Caco-2 (cell line): Measurements from ENCODE around the gene TRAF4. TPM values are rescaled to one million over a fixed set of nuclear protein-coding genes. Genes with fewer than 3 reads are reported as not detected.

ENCODE experiments used
- BruUV-seq: library from RNA; stranded (reverse); fragments of 400-500 nt; replicated peaks from 2 replicates; lab custom pipeline; 2021; lab: Mats Ljungman, UMichigan
- CTCF ChIA-PET: fragments of 300-600 bp; sonication (Branson Sonifier 250); formaldehyde crosslinking; loops from one replicate; lab custom pipeline; 2022; ENCODE audit warnings: antibody characterized with exemption; lab: Charles Lee
- POLR2A ChIA-PET: fragments of 300-600 bp; sonication (Branson Sonifier 250); formaldehyde crosslinking; loops from one replicate; lab custom pipeline; 2022; ENCODE audit warnings: antibody characterized with exemption; lab: Charles Lee
- DNase-seq, 2 experiments: peaks; one replicate each; pipeline versions ENCODE4 v3.0.0 to v3.0.0-alpha.2; 2020 to 2022
- H3K27me3 ChIP-seq: replicated peaks from 2 replicates; pipeline ENCODE4 v1.6.0; 2011; ENCODE audit warnings: low read length; ENCODE audit not compliant: control insufficient read depth, insufficient read depth
- H3K36me3 ChIP-seq: 2 replicates; pipeline ENCODE4 v1.5.1; 2011; ENCODE audit warnings: low read length; ENCODE audit not compliant: control insufficient read depth, insufficient read depth
- H3K4me1 ChIP-seq: fragments of 250-450 bp; sonication (Bioruptor Pico); 2 replicates; pipeline ENCODE4 v1.5.1; 2020; ENCODE audit warnings: mild to moderate bottlenecking
- H3K4me3 ChIP-seq: 2 replicates; pipeline ENCODE4 v1.5.1; 2011; ENCODE audit warnings: low read depth, mild to moderate bottlenecking, control low read depth, low read length
- H3K9me3 ChIP-seq: fragments of 250-450 bp; sonication (Bioruptor Pico); 2 replicates; pipeline ENCODE4 v1.5.1; 2020; ENCODE audit warnings: mild to moderate bottlenecking, moderate library complexity
- H3K27ac Mint-ChIP-seq: one replicate; pipeline ENCODE4 v1.8.0; 2022; ENCODE audit warnings: mixed read lengths; ENCODE audit not compliant: unreplicated experiment
- H3K27me3 Mint-ChIP-seq: one replicate; pipeline ENCODE4 v1.8.0; 2022; ENCODE audit warnings: mixed read lengths; ENCODE audit not compliant: insufficient read depth, unreplicated experiment
- H3K36me3 Mint-ChIP-seq: one replicate; pipeline ENCODE4 v1.8.0; 2022; ENCODE audit warnings: mild to moderate bottlenecking, mixed read lengths; ENCODE audit not compliant: insufficient read depth, unreplicated experiment
- H3K4me1 Mint-ChIP-seq: one replicate; pipeline ENCODE4 v1.8.0; 2022; ENCODE audit warnings: low read depth, mixed read lengths; ENCODE audit not compliant: unreplicated experiment
- H3K4me3 Mint-ChIP-seq: one replicate; pipeline ENCODE4 v1.8.0; 2022; ENCODE audit warnings: mild to moderate bottlenecking, moderate library complexity, mixed read lengths; ENCODE audit not compliant: unreplicated experiment
- H3K9me3 Mint-ChIP-seq: one replicate; pipeline ENCODE4 v1.8.0; 2022; ENCODE audit warnings: mixed read lengths; ENCODE audit not compliant: unreplicated experiment
- CTCF ChIP-seq, 2 experiments: fragments of 200-600 bp in 1 of 2; IDR thresholded peaks; 1 replicate in 1 of 2; 2 replicates in 1 of 2; pipeline versions ENCODE4 v1.5.1 to v1.8.0; 2011 to 2022; ENCODE audit warnings: antibody characterized with exemption in 1 of 2, control low read depth in 1 of 2, inconsistent platforms in 1 of 2, low read depth in 1 of 2, low read length in 1 of 2, mild to moderate bottlenecking in 1 of 2, moderate library complexity in 1 of 2; ENCODE audit not compliant: insufficient read depth in 1 of 2, severe bottlenecking in 1 of 2, unreplicated experiment in 1 of 2
- intact Hi-C: fragments of 100-400 bp; cut with micrococcal nuclease; formaldehyde crosslinking; loops from one replicate; pipeline ENCODE4 v1.10.0; 2022; ENCODE audit not compliant: unreplicated experiment
- total RNA-seq: library from RNA; stranded (reverse); gene quantifications from 2 replicates; pipeline ENCODE4 v1.2.3, GENCODE V29; 2022

TRAF4 gene
- total RNA-seq, 1 experiment from 2014 or later: 140 TPM

- Histone ChIP-seq H3K4me1 (no peaks in the 10 kb centered on the region), H3K9me3 (no peaks in the 10 kb centered on the region), H3K4me3 (no peak overlapping the region), H3K27me3 (no peaks in the 10 kb centered on the region), H3K36me3 (peaks cover 2% of the 10 kb centered on the region)
- Mint-ChIP-seq H3K4me1 (no peaks in the 10 kb centered on the region), H3K4me3 (no peak overlapping the region), H3K9me3 (no peaks in the 10 kb centered on the region), H3K36me3 (peaks cover 69% of the 10 kb centered on the region), H3K27ac (no peak overlapping the region), H3K27me3 (no peaks in the 10 kb centered on the region)
- DNase-seq: no peak
- CTCF ChIA-PET: interaction anchor here (0.5 kb wide), 1 partner anchor 616 kb away, joined by 3 read pairs; no protein-coding TSS in a partner anchor
- intact Hi-C loops: no loop called here
- no TSS peak for BruUV-seq
- no peak for TF ChIP-seq CTCF (IDR thresholded peaks at IDR 0.05; ENCODE audit: insufficient read depth in 1 of 2, low read depth in 1 of 2, low read length in 1 of 2, severe bottlenecking in 1 of 2, unreplicated experiment in 1 of 2)
- POLR2A ChIA-PET: no interaction called here
Observed at GRCh38 chr17:28756049-28756804, 12.4 kb downstream of the TRAF4 start.

- Histone ChIP-seq H3K27me3 (no peaks in the 10 kb centered on the region), H3K4me1 (no peaks in the 10 kb centered on the region), H3K36me3 (peaks cover 3% of the 10 kb centered on the region), H3K4me3 (no peak overlapping the region), H3K9me3 (no peaks in the 10 kb centered on the region)
- no peaks in the 10 kb centered on the region for H3K4me1 Mint-ChIP-seq
- ChIA-PET CTCF (interaction anchor here (0.8 kb wide), 1 partner anchor 9 kb away, joined by 3 read pairs; no protein-coding TSS in a partner anchor), POLR2A (no interaction called here)
- no peaks in the 10 kb centered on the region for H3K27me3 Mint-ChIP-seq
- peaks cover 66% of the 10 kb centered on the region for H3K36me3 Mint-ChIP-seq
- intact Hi-C loops: no loop called here
- BruUV-seq: no TSS peak
- H3K9me3 Mint-ChIP-seq: no peaks in the 10 kb centered on the region
- H3K4me3 Mint-ChIP-seq: no peak overlapping the region
- DNase-seq: no peak
- TF ChIP-seq CTCF (IDR thresholded peaks at IDR 0.05; ENCODE audit: insufficient read depth in 1 of 2, low read depth in 1 of 2, low read length in 1 of 2, severe bottlenecking in 1 of 2, unreplicated experiment in 1 of 2): no peak
- H3K27ac Mint-ChIP-seq: peak overlapping the region; percentile 5
Observed at GRCh38 chr17:28758411-28759121, 14.8 kb downstream of the TRAF4 start.

GRCh38 chr17:28759256-28759865 is 15.6 kb downstream of the TRAF4 start:
- H3K9me3 Mint-ChIP-seq: no peaks in the 10 kb centered on the region
- Histone ChIP-seq H3K4me3 (no peak overlapping the region), H3K4me1 (no peaks in the 10 kb centered on the region), H3K27me3 (no peaks in the 10 kb centered on the region), H3K36me3 (peaks cover 3% of the 10 kb centered on the region), H3K9me3 (no peaks in the 10 kb centered on the region)
- H3K4me3 Mint-ChIP-seq: no peak overlapping the region
- ChIA-PET POLR2A (no interaction called here), CTCF (no interaction called here)
- no peaks in the 10 kb centered on the region for H3K4me1 Mint-ChIP-seq
- no peak overlapping the region for H3K27ac Mint-ChIP-seq
- TF ChIP-seq CTCF (IDR thresholded peaks at IDR 0.05; ENCODE audit: insufficient read depth in 1 of 2, low read depth in 1 of 2, low read length in 1 of 2, severe bottlenecking in 1 of 2, unreplicated experiment in 1 of 2): no peak
- no TSS peak for BruUV-seq
- no peaks in the 10 kb centered on the region for H3K27me3 Mint-ChIP-seq
- intact Hi-C loops: no loop called here
- H3K36me3 Mint-ChIP-seq: peaks cover 66% of the 10 kb centered on the region
- no peak for DNase-seq
